ENCODE measurements around the gene C4orf50.

DNA sequence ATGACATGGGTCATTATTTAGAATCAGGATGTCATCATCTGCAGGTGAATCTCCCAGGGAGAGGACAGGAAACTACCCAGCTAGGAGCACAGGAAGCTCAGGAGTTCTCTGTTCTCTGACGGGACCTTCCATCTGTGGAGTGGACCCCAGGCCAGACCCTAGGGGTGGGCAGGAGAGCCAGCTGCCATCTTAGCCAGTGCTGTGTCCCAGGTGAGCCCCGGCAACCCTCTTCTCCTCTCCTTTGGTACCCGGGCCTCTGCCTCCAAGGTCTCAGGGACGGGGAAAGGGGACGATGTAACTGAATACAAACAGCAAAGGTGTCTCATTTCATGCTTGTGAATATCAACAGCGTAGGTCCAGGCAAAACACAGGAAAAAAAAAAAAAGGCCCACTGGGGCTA lies 48.5 kb downstream of the C4orf50 start:
- TF ChIP-seq ESRRG (CRISPR knock-in tag; IDR thresholded peaks at IDR 0.05) (no peak), ZNF70 (CRISPR knock-in tag; IDR thresholded peaks at IDR 0.05) (no peak), ZC3H10 (CRISPR knock-in tag; IDR thresholded peaks at IDR 0.05) (no peak), ZFP3 (CRISPR knock-in tag; IDR thresholded peaks at IDR 0.05) (no peak), ZFP30 (CRISPR knock-in tag; IDR thresholded peaks at IDR 0.05) (no peak)
- TF ChIP-seq, protein P1, sequence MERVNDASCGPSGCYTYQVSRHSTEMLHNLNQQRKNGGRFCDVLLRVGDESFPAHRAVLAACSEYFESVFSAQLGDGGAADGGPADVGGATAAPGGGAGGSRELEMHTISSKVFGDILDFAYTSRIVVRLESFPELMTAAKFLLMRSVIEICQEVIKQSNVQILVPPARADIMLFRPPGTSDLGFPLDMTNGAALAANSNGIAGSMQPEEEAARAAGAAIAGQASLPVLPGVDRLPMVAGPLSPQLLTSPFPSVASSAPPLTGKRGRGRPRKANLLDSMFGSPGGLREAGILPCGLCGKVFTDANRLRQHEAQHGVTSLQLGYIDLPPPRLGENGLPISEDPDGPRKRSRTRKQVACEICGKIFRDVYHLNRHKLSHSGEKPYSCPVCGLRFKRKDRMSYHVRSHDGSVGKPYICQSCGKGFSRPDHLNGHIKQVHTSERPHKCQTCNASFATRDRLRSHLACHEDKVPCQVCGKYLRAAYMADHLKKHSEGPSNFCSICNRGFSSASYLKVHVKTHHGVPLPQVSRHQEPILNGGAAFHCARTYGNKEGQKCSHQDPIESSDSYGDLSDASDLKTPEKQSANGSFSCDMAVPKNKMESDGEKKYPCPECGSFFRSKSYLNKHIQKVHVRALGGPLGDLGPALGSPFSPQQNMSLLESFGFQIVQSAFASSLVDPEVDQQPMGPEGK (CRISPR knock-in tag; IDR thresholded peaks at IDR 0.05; ENCODE audit: borderline replicate concordance): no peak

All from SK-N-SH treated with all-trans-retinoic acid at 6 μM for 48 hours (cell line).